Measurements from ENCODE around the gene SLC4A4. TPM values are rescaled to one million over a fixed set of nuclear protein-coding genes. Genes with fewer than 3 reads are reported as not detected.

The SLC4A4 gene
- total and polyA plus RNA-seq, 2 of the 8 experiments (the other 6 are each of a cell fraction or from before 2014, with no cell fraction given) = 0.67 to 2.8 TPM

DNA sequence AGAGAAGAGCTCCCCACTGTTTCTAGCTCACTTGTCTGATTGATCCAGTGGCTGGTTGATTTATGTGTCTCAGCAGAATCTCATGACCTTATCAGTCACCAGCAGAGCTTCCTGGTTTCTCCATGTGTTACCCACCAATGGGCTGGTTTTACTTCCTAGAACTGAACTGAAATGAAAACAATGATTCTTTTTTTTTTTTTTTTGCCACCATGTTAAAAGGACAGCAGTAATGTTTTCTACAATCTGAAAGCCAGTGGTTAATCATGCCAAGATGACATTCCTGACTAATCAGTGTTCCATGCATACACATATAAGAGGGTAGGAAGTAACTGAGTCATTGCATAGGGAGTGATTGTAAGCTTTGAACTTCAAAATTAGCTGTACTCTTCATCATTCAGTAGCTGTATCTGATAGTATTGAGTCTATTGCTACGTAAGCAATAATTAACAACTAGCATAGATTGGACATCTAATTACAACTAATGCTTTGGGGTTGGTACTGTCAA lies 67.7 kb downstream of the SLC4A4 start:
- Histone ChIP-seq H2BK12ac (ENCODE audit: low read depth, low read length) (no peak overlapping the region), H2AFZ (ENCODE audit: low read length) (no peak overlapping the region), H2BK15ac (ENCODE audit: low read length) (no peak overlapping the region), H3K14ac (ENCODE audit: insufficient read length) (peak overlapping the region; percentile 16), H3K36me3 (ENCODE audit: control insufficient read depth in 2 of 4, insufficient read depth in 4 of 4, low read length in 3 of 4) (no peaks in the 10 kb centered on the region), H4K20me1 (replicated peaks in 1 of 2; ENCODE audit: control insufficient read depth in 1 of 2, insufficient read depth in 2 of 2, low read length in 2 of 2) (no peaks in the 10 kb centered on the region), H3K27me3 (replicated peaks in 1 of 4; ENCODE audit: control insufficient read depth in 3 of 4, extremely low read depth in 1 of 4, insufficient read depth in 3 of 4, low read length in 3 of 4) (no peaks in the 10 kb centered on the region), H3K9ac (replicated peaks in 1 of 4; ENCODE audit: extremely low read depth in 1 of 4, low read depth in 3 of 4, low read length in 3 of 4) (no peak overlapping the region), H3K79me2 (ENCODE audit: control insufficient read depth in 1 of 2, insufficient read depth in 2 of 2, low read length in 2 of 2) (no peaks in the 10 kb centered on the region), H3K4me2 (ENCODE audit: insufficient read depth in 1 of 2, low read depth in 2 of 2, low read length in 2 of 2) (no peak overlapping the region), H3K18ac (ENCODE audit: extremely low read depth, low read length) (no peak overlapping the region), H3K9me3 (ENCODE audit: insufficient read depth in 2 of 2, low read depth in 1 of 2, low read length in 1 of 2) (peaks cover 10% of the 10 kb centered on the region in 2 experiments; a peak in 3 of 4 replicates), H4K91ac (replicated peaks; ENCODE audit: insufficient read length, low read length) (no peak overlapping the region), H4K5ac (ENCODE audit: insufficient read length, low read depth, low read length) (no peak overlapping the region), H3K56ac (replicated peaks; ENCODE audit: insufficient read length, low read depth, low read length) (no peak overlapping the region), H3K27ac (ENCODE audit: low read depth, low read length) (no peak overlapping the region), H3K79me1 (ENCODE audit: low read depth, low read length) (no peaks in the 10 kb centered on the region), H2BK5ac (ENCODE audit: low read depth, low read length) (no peak overlapping the region), H3K23ac (ENCODE audit: insufficient read length) (no peak overlapping the region), H4K8ac (ENCODE audit: extremely low read depth, insufficient read depth, low read length) (no peak overlapping the region), H3K4me1 (replicated peaks in 1 of 4; ENCODE audit: control insufficient read depth in 3 of 4, insufficient read depth in 4 of 4, low read length in 3 of 4) (no peaks in the 10 kb centered on the region), H2BK120ac (replicated peaks; ENCODE audit: low read depth, low read length) (no peak overlapping the region), H3K23me2 (ENCODE audit: low read depth, low read length) (no peaks in the 10 kb centered on the region), H3K4me3 (ENCODE audit: extremely low read depth in 1 of 4, insufficient read depth in 2 of 4, low read depth in 3 of 4, low read length in 4 of 4) (no peak overlapping the region), H2AK5ac (ENCODE audit: low read depth, low read length) (no peak overlapping the region), H2BK20ac (ENCODE audit: low read length) (no peak overlapping the region), H3K4ac (replicated peaks; ENCODE audit: insufficient read length, low read depth, low read length) (no peak overlapping the region)
- no peak for TF ChIP-seq CTCF (IDR thresholded peaks at IDR 0.05; ENCODE audit: control extremely low read depth in 1 of 3, insufficient read depth in 1 of 3, low read depth in 1 of 3, low read length in 3 of 3)
- POLR2A ChIA-PET (ENCODE audit: partially characterized antibody) = interaction anchor here (0.6 kb wide), 1 partner anchor 1164 kb away, joined by 3 read pairs; no protein-coding TSS in a partner anchor
- WGBS, 2 experiments (ENCODE audit: extremely low coverage in 1 of 2, insufficient coverage in 1 of 2, insufficient read length in 1 of 2, insufficient replicate concordance in 2 of 2, low coverage in 1 of 2, low lambda C conversion rate in 2 of 2, missing lambda C conversion rate in 1 of 2) = 91% methylated on average over 1 of the region's 1 CpG; no CpG with 5 or more reads in 1 of the 2 experiments
- CTCF ChIA-PET (ENCODE audit: partially characterized antibody) = interaction anchor here (0.6 to 1.0 kb wide), 4 partner anchors 88 to 183 kb away, joined by 3 to 4 read pairs (median 3); no protein-coding TSS in a partner anchor
- DNase-seq (ENCODE audit: low read depth in 1 of 2, low spot score in 2 of 2) = no peak
- FAIRE-seq = no peak

Measured in H1 (cell line).